Left ventricle myocardium inferior (tissue), 1 donor: ENCODE data around the gene CCDC33. TPM values are rescaled to one million over a fixed set of nuclear protein-coding genes. Genes with fewer than 3 reads are reported as not detected.
A peak's percentile ranks its signal among the peaks of the same experiment; 100 is the strongest.

Source experiments
- DNase-seq: peaks from one replicate; pipeline ENCODE4 v3.0.0-alpha.2; 2020
- H3K27ac ChIP-seq: fragments of 200-600 bp; replicated peaks from 2 replicates; pipeline ENCODE4 v1.8.0; 2021
- H3K27me3 ChIP-seq: fragments of 200-600 bp; 2 replicates; pipeline ENCODE4 v1.8.0; 2021; ENCODE audit warnings: low read depth
- H3K36me3 ChIP-seq: fragments of 200-600 bp; 2 replicates; pipeline ENCODE4 v1.8.0; 2021
- H3K4me1 ChIP-seq: fragments of 200-600 bp; 2 replicates; pipeline ENCODE4 v1.8.0; 2021
- H3K4me3 ChIP-seq: fragments of 200-600 bp; 2 replicates; pipeline ENCODE4 v1.8.0; 2021; ENCODE audit warnings: mild to moderate bottlenecking, moderate library complexity
- H3K9me3 ChIP-seq: fragments of 200-600 bp; replicated peaks from 2 replicates; pipeline ENCODE4 v1.8.0; 2021
- CTCF ChIP-seq: fragments of 200-600 bp; IDR thresholded peaks from 2 replicates; pipeline ENCODE4 v1.8.0; 2021; ENCODE audit warnings: antibody characterized with exemption, mild to moderate bottlenecking, borderline replicate concordance
- intact Hi-C: fragments of 100-400 bp; cut with micrococcal nuclease; formaldehyde crosslinking; loops from one replicate; pipeline ENCODE4 v1.11.0; 2022
- total RNA-seq: library from RNA; stranded (reverse); fragmentation: NEBNext Ultra II Directional; extraction: Animal tissue kit (Norgen Biotek cat#: 25700); gene quantifications from one replicate; pipeline ENCODE4 v1.2.1, GENCODE V29; 2021
- donor health status: DM: no; HTN: yes; CAD: no; lungs with severe emphysema.

The CCDC33 gene
- total RNA-seq, 1 donor from 2014 or later, result 0.11 TPM

- Histone ChIP-seq H3K36me3 (no peaks in the 10 kb centered on the region), H3K4me3 (no peak overlapping the region), H3K9me3 (no peaks in the 10 kb centered on the region), H3K27ac (no peak overlapping the region), H3K4me1 (peaks cover 7% of the 10 kb centered on the region), H3K27me3 (peaks cover 93% of the 10 kb centered on the region)
- intact Hi-C loops, result loop anchor here (5.0 kb wide), 1 partner anchor 178 kb away; no protein-coding TSS in a partner anchor
- no peak for DNase-seq
- TF ChIP-seq CTCF, result no peak
Observed at GRCh38 chr15:74305687-74306086, 69.6 kb downstream of the CCDC33 start.

- Histone ChIP-seq H3K9me3 (no peaks in the 10 kb centered on the region), H3K27ac (no peak overlapping the region), H3K4me1 (peaks cover 7% of the 10 kb centered on the region), H3K27me3 (peaks cover 82% of the 10 kb centered on the region), H3K36me3 (no peaks in the 10 kb centered on the region), H3K4me3 (no peak overlapping the region)
- TF ChIP-seq CTCF, result no peak
- no peak for DNase-seq
- intact Hi-C loops, result loop anchor here (5.0 kb wide), 1 partner anchor 179 kb away; no protein-coding TSS in a partner anchor
Observed at GRCh38 chr15:74306781-74307217, 70.7 kb downstream of the CCDC33 start.

- peaks cover under 1% of the 10 kb centered on the region for H3K4me1 ChIP-seq
- no peak overlapping the region for H3K27ac ChIP-seq
- no peak for DNase-seq
- H3K4me3 ChIP-seq, result no peak overlapping the region
- H3K27me3 ChIP-seq, result peaks cover 75% of the 10 kb centered on the region
- no peaks in the 10 kb centered on the region for H3K9me3 ChIP-seq
- H3K36me3 ChIP-seq, result no peaks in the 10 kb centered on the region
- intact Hi-C loops, result loop anchor here (5.0 kb wide), 1 partner anchor 181 kb away; no protein-coding TSS in a partner anchor
- peak; percentile 77 for TF ChIP-seq CTCF
Observed at GRCh38 chr15:74307827-74308811, 72.0 kb downstream of the CCDC33 start.

- H3K27ac ChIP-seq, result no peak overlapping the region
- no peak for DNase-seq
Observed at GRCh38 chr15:74311734-74312444, 75.8 kb downstream of the CCDC33 start.

More at GRCh38 chr15:74311734-74312444, 75.8 kb downstream of the CCDC33 start:
- H3K9me3 ChIP-seq, result no peaks in the 10 kb centered on the region
- intact Hi-C loops, result no loop called here
- H3K4me3 ChIP-seq, result no peak overlapping the region
- peaks cover 26% of the 10 kb centered on the region for H3K4me1 ChIP-seq
- H3K36me3 ChIP-seq, result no peaks in the 10 kb centered on the region
- peak; percentile 68 for TF ChIP-seq CTCF
- peaks cover 42% of the 10 kb centered on the region for H3K27me3 ChIP-seq
